ENCODE results near the gene MAST2.

MAST2 gene

GRCh38 chr1:45820788-45821187, 17.4 kb downstream of the MAST2 start:
- H3K4me2 ChIP-seq: no peak overlapping the region
- H3K79me2 ChIP-seq (ENCODE audit: insufficient read depth, low read depth): peaks cover 13% of the 10 kb centered on the region; the same call in 1 of the 2 replicates
- no peak overlapping the region for H3K4me3 ChIP-seq (IDR thresholded peaks at IDR 0.05; ENCODE audit: insufficient read depth, low read depth, low read length)
- no peaks in the 10 kb centered on the region for H3K27me3 ChIP-seq (ENCODE audit: insufficient read depth, low read depth)
- TF ChIP-seq CTCF (conservative IDR thresholded peaks at IDR 0.05; ENCODE audit: low read depth, low read length): no peak
- H3K27ac ChIP-seq: no peak overlapping the region
- no peaks in the 10 kb centered on the region for H3K36me3 ChIP-seq (ENCODE audit: insufficient read depth)
- H3K9ac ChIP-seq: no peak overlapping the region
- H3K4me1 ChIP-seq (ENCODE audit: low read depth, poor library complexity, severe bottlenecking): no peaks in the 10 kb centered on the region
- no peaks in the 10 kb centered on the region for H4K20me1 ChIP-seq (ENCODE audit: insufficient read depth)
- H2AFZ ChIP-seq (ENCODE audit: low read depth): no peak overlapping the region

- no peaks in the 10 kb centered on the region for H3K4me1 ChIP-seq (ENCODE audit: low read depth, poor library complexity, severe bottlenecking)
- H3K36me3 ChIP-seq (ENCODE audit: insufficient read depth): no peaks in the 10 kb centered on the region
- H3K4me2 ChIP-seq: no peak overlapping the region
- H2AFZ ChIP-seq (ENCODE audit: low read depth): no peak overlapping the region
- H3K79me2 ChIP-seq (ENCODE audit: insufficient read depth, low read depth): peaks cover 13% of the 10 kb centered on the region; the same call in 1 of the 2 replicates
- no peaks in the 10 kb centered on the region for H3K27me3 ChIP-seq (ENCODE audit: insufficient read depth, low read depth)
- H3K9ac ChIP-seq: no peak overlapping the region
- H3K4me3 ChIP-seq (IDR thresholded peaks at IDR 0.05; ENCODE audit: insufficient read depth, low read depth, low read length): no peak overlapping the region
- H3K27ac ChIP-seq: no peak overlapping the region
- H4K20me1 ChIP-seq (ENCODE audit: insufficient read depth): no peaks in the 10 kb centered on the region
- no peak for TF ChIP-seq CTCF (conservative IDR thresholded peaks at IDR 0.05; ENCODE audit: low read depth, low read length)
These were observed 19.2 kb downstream of the MAST2 start for GRCh38 chr1:45822644-45823043.

- H3K4me3 ChIP-seq (IDR thresholded peaks at IDR 0.05; ENCODE audit: insufficient read depth, low read depth, low read length): no peak overlapping the region
- no peaks in the 10 kb centered on the region for H3K27me3 ChIP-seq (ENCODE audit: insufficient read depth, low read depth)
- H3K4me2 ChIP-seq: no peak overlapping the region
- H3K9ac ChIP-seq: no peak overlapping the region
- no peak overlapping the region for H3K27ac ChIP-seq
- no peak for TF ChIP-seq CTCF (conservative IDR thresholded peaks at IDR 0.05; ENCODE audit: low read depth, low read length)
- no peaks in the 10 kb centered on the region for H3K36me3 ChIP-seq (ENCODE audit: insufficient read depth)
- H3K4me1 ChIP-seq (ENCODE audit: low read depth, poor library complexity, severe bottlenecking): no peaks in the 10 kb centered on the region
- no peaks in the 10 kb centered on the region for H4K20me1 ChIP-seq (ENCODE audit: insufficient read depth)
- H2AFZ ChIP-seq (ENCODE audit: low read depth): no peak overlapping the region
- H3K79me2 ChIP-seq (ENCODE audit: insufficient read depth, low read depth): no peaks in the 10 kb centered on the region; the same call in 1 of the 2 replicates
These were observed 21.2 kb downstream of the MAST2 start for GRCh38 chr1:45824607-45825006.

GRCh38 chr1:45827256-45827655, 23.8 kb downstream of the MAST2 start:
- no peak overlapping the region for H3K27ac ChIP-seq
- H3K4me2 ChIP-seq: no peak overlapping the region
- no peaks in the 10 kb centered on the region for H3K36me3 ChIP-seq (ENCODE audit: insufficient read depth)
- H4K20me1 ChIP-seq (ENCODE audit: insufficient read depth): no peaks in the 10 kb centered on the region
- no peak for TF ChIP-seq CTCF (conservative IDR thresholded peaks at IDR 0.05; ENCODE audit: low read depth, low read length)
- H3K9ac ChIP-seq: no peak overlapping the region
- no peak overlapping the region for H3K4me3 ChIP-seq (IDR thresholded peaks at IDR 0.05; ENCODE audit: insufficient read depth, low read depth, low read length)
- no peak overlapping the region for H2AFZ ChIP-seq (ENCODE audit: low read depth)
- no peaks in the 10 kb centered on the region for H3K79me2 ChIP-seq (ENCODE audit: insufficient read depth, low read depth)
- no peaks in the 10 kb centered on the region for H3K4me1 ChIP-seq (ENCODE audit: low read depth, poor library complexity, severe bottlenecking)
- H3K27me3 ChIP-seq (ENCODE audit: insufficient read depth, low read depth): no peaks in the 10 kb centered on the region
